Fibroblast of mammary gland (primary cell): Measurements from ENCODE around the gene MAOB.
A peak's percentile ranks its signal among the peaks of the same experiment; 100 is the strongest.
"Not testable (repeated sequence)": the region's sequence is repeated elsewhere in the genome, so short reads cannot be mapped to it uniquely, and the experiment has no call there.

Source experiments
- DNase-seq: peaks from one replicate; pipeline ENCODE4 v3.0.0-alpha.2; 2010; ENCODE audit warnings: low read depth
- H3K4me3 ChIP-seq: 2 replicates; pipeline ENCODE4 v1.5.1; 2011; ENCODE audit warnings: low read depth, mild to moderate bottlenecking, low read length, moderate library complexity; ENCODE audit not compliant: control insufficient read depth
- CTCF ChIP-seq: conservative IDR thresholded peaks from 2 replicates; pipeline ENCODE4 v1.5.1; 2011; ENCODE audit warnings: low read depth, low read length, inconsistent platforms; ENCODE audit not compliant: control insufficient read depth, insufficient read depth

MAOB gene

GRCh38 chrX:43882294-43882681 lies at the start of gene MAOB:
MAOB (minus strand) TSS chrX:43882450; CDS start chrX:43882299, 151 bp downstream.
- no peak for TF ChIP-seq CTCF
- peak within 1 kb of the TSS; percentile 20 for H3K4me3 ChIP-seq
- peak; percentile 2 for DNase-seq

GRCh38 chrX:43922032-43922431 lies 39.8 kb upstream of the MAOB start:
- DNase-seq, H3K4me3 ChIP-seq: not testable (repeated sequence)

- not testable (repeated sequence) for DNase-seq
These were observed 28.5 kb upstream of the MAOB start for GRCh38 chrX:43910772-43911171.

GRCh38 chrX:43910012-43910411 lies 27.8 kb upstream of the MAOB start:
- no peak for TF ChIP-seq CTCF
- H3K4me3 ChIP-seq, result no peak overlapping the region
- no peak for DNase-seq

More at GRCh38 chrX:43910772-43911171, 28.5 kb upstream of the MAOB start:
- not testable (repeated sequence) for H3K4me3 ChIP-seq

GRCh38 chrX:43909141-43909540 lies 26.9 kb upstream of the MAOB start:
- H3K4me3 ChIP-seq, result no peak overlapping the region
- no peak for DNase-seq
- TF ChIP-seq CTCF, result no peak

- DNase-seq, result no peak
- no peak for TF ChIP-seq CTCF
- no peak overlapping the region for H3K4me3 ChIP-seq
These were observed 17.9 kb upstream of the MAOB start for GRCh38 chrX:43899878-43900815.

GRCh38 chrX:43898406-43899035 lies 16.3 kb upstream of the MAOB start:
- H3K4me3 ChIP-seq, result no peak overlapping the region
- no peak for DNase-seq
- no peak for TF ChIP-seq CTCF
